HG03342 (cell line): ENCODE measurements around the gene CAMK2B.

ENCODE experiments used
- ATAC-seq: cut with Tn5 transposase; IDR thresholded peaks from one replicate; pipeline ENCODE4 v1.9.1; 2021; ENCODE audit warnings: mild to moderate bottlenecking, moderate library complexity; ENCODE audit not compliant: unreplicated experiment

Gene CAMK2B

GRCh38 chr7:44310221-44310848 lies 15.1 kb downstream of the CAMK2B start:
- ATAC-seq = no peak

GRCh38 chr7:44309271-44310091 lies 15.9 kb downstream of the CAMK2B start:
- ATAC-seq = no peak

- no peak for ATAC-seq
These were observed 16.7 kb downstream of the CAMK2B start for GRCh38 chr7:44308596-44309270.

GRCh38 chr7:44307905-44308595 lies 17.3 kb downstream of the CAMK2B start:
- no peak for ATAC-seq

GRCh38 chr7:44307301-44307900 lies 18.0 kb downstream of the CAMK2B start:
- ATAC-seq = no peak

- ATAC-seq = no peak
These were observed 18.8 kb downstream of the CAMK2B start for GRCh38 chr7:44306606-44307005.

GRCh38 chr7:44305564-44306507 lies 19.6 kb downstream of the CAMK2B start:
- no peak for ATAC-seq

GRCh38 chr7:44294325-44295069 lies 30.9 kb downstream of the CAMK2B start:
- ATAC-seq = no peak

GRCh38 chr7:44293561-44294324 lies 31.7 kb downstream of the CAMK2B start:
- no peak for ATAC-seq

- no peak for ATAC-seq
These were observed 32.4 kb downstream of the CAMK2B start for GRCh38 chr7:44292876-44293560.

GRCh38 chr7:44292420-44292817 lies 33.0 kb downstream of the CAMK2B start:
- no peak for ATAC-seq

- no peak for ATAC-seq
These were observed 33.5 kb downstream of the CAMK2B start for GRCh38 chr7:44291733-44292419.

- no peak for ATAC-seq
These were observed 34.2 kb downstream of the CAMK2B start for GRCh38 chr7:44291066-44291732.

- ATAC-seq = no peak
These were observed 35.2 kb downstream of the CAMK2B start for GRCh38 chr7:44290252-44290620.

- ATAC-seq = no peak
These were observed 35.8 kb downstream of the CAMK2B start for GRCh38 chr7:44289341-44290251.
